Fibroblast of villous mesenchyme (primary cell): ENCODE measurements around the gene GRK3. TPM values are rescaled to one million over a fixed set of nuclear protein-coding genes. Genes with fewer than 3 reads are reported as not detected.

ENCODE experiments used
- DNase-seq: peaks from one replicate; pipeline ENCODE4 v3.0.0-alpha.2; 2010; ENCODE audit warnings: low read depth
- H3K4me3 ChIP-seq: 2 replicates; pipeline ENCODE4 v1.5.1; 2011; ENCODE audit warnings: low read depth, mild to moderate bottlenecking, low read length
- CTCF ChIP-seq: IDR thresholded peaks from 2 replicates; pipeline ENCODE4 v1.5.1; 2012; ENCODE audit warnings: low read depth, mild to moderate bottlenecking, low read length; ENCODE audit not compliant: insufficient read depth
- total RNA-seq: library from RNA; depleted of rRNA; stranded (reverse); fragments of >200 nt; gene quantifications from 2 replicates; pipeline ENCODE4 v1.2.3, GENCODE V29; 2012

Gene GRK3
- total RNA-seq, 1 donor = 1.7 TPM

- H3K4me3 ChIP-seq = no peak overlapping the region
Measured at GRCh38 chr22:25629613-25630012, 65.1 kb downstream of the GRK3 start.

GRCh38 chr22:25630447-25630846 is 66.0 kb downstream of the GRK3 start:
- no peak for TF ChIP-seq CTCF
- DNase-seq = no peak
- H3K4me3 ChIP-seq = no peak overlapping the region

More at GRCh38 chr22:25629613-25630012, 65.1 kb downstream of the GRK3 start:
- DNase-seq = no peak
- no peak for TF ChIP-seq CTCF

- DNase-seq = no peak
- no peak overlapping the region for H3K4me3 ChIP-seq
- TF ChIP-seq CTCF = no peak
Measured at GRCh38 chr22:25636323-25636722, 71.8 kb downstream of the GRK3 start.

- no peak for TF ChIP-seq CTCF
- peak; percentile 8 for DNase-seq
- no peak overlapping the region for H3K4me3 ChIP-seq
Measured at GRCh38 chr22:25637032-25637431, 72.6 kb downstream of the GRK3 start.

- no peak overlapping the region for H3K4me3 ChIP-seq
- TF ChIP-seq CTCF = no peak
Measured at GRCh38 chr22:25637672-25638071, 73.2 kb downstream of the GRK3 start.

GRCh38 chr22:25638638-25639037 is 74.2 kb downstream of the GRK3 start:
- DNase-seq = no peak
- TF ChIP-seq CTCF = no peak
- no peak overlapping the region for H3K4me3 ChIP-seq

More at GRCh38 chr22:25637672-25638071, 73.2 kb downstream of the GRK3 start:
- DNase-seq = no peak

GRCh38 chr22:25641650-25642049 is 77.2 kb downstream of the GRK3 start:
- no peak for DNase-seq
- TF ChIP-seq CTCF = no peak
- H3K4me3 ChIP-seq = no peak overlapping the region
